Myocyte (in vitro differentiated cells): ENCODE data around the gene B4GALT3. TPM values are rescaled to one million over a fixed set of nuclear protein-coding genes. Genes with fewer than 3 reads are reported as not detected.

Experiments used
- DNase-seq: peaks from one replicate; pipeline ENCODE4 v3.0.0-alpha.2; 2012; ENCODE audit warnings: low read depth
- total RNA-seq: library from RNA; depleted of rRNA; stranded (reverse); fragments of >200 nt; gene quantifications from 2 replicates; pipeline ENCODE4 v1.2.3, GENCODE V29; 2014

B4GALT3 gene
- total RNA-seq, 1 donor from 2014 or later: 32.8 TPM

DNA sequence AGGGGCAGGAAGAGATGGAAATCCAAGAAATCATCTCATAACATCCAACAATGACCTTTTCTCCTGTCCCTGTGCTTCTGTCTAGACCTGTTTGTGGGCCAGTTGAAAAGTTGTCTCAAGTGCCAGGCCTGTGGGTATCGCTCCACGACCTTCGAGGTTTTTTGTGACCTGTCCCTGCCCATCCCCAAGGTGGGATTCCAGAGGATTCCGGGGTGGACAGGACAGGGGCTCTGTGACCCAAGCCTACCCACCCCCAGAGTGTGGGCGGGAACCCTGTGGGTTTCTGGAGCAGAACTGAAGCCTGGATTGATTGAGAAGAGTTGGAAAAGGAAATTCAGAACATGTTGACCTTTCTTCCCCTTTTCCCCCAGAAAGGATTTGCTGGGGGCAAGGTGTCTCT is 13.5 kb downstream of the B4GALT3 start:
- DNase-seq: no peak

DNA sequence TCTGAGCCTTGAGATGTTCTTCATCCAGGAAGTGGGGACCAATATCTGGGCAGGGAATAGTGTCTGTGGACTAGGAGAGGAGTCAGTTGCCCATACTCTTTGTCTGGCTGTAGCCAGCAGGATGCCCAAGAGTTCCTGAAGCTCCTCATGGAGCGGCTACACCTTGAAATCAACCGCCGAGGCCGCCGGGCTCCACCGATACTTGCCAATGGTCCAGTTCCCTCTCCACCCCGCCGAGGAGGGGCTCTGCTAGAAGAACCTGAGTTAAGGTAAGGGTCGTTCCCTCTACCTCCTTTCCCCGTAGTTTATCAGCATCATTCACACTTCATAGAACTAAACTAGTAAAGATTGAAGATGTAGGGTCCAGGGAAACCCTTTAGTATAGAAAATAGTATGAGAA is 14.5 kb downstream of the B4GALT3 start:
- no peak for DNase-seq

DNA sequence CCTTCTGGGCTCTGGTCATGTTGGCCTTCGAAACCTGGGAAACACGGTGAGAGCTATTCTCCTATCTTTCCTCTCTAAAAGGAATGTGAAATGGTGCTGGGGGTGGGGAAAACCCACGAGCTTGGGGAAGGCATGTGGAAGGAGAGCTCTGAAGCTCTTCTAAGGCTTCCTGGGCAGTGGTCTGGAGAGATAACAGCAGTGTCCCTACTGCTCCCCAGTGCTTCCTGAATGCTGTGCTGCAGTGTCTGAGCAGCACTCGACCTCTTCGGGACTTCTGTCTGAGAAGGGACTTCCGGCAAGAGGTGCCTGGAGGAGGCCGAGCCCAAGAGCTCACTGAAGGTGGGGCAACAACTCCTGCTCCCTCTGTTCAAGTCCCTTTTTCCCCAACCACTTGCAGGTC is 15.3 kb downstream of the B4GALT3 start:
- no peak for DNase-seq

DNA sequence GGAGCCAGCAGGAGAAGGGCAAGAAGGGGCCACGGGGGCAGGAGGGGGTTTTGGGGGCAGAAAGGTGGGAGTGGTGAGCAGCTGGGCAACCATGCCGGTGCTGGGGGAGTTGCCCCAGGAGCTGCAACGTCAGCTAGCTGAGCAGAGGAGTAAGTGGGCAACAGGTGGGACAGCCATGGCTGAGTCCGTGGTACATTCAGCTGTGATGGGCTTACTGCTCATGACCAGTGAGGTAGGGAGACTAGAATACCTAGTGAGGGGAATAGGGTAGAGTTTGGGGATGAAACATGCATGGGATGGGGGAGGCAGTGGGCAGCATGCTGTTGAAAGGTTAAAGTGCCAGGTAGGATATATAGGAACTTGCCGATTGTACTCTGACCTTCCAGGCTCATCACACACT is 15.7 kb downstream of the B4GALT3 start:
- DNase-seq: no peak

DNA sequence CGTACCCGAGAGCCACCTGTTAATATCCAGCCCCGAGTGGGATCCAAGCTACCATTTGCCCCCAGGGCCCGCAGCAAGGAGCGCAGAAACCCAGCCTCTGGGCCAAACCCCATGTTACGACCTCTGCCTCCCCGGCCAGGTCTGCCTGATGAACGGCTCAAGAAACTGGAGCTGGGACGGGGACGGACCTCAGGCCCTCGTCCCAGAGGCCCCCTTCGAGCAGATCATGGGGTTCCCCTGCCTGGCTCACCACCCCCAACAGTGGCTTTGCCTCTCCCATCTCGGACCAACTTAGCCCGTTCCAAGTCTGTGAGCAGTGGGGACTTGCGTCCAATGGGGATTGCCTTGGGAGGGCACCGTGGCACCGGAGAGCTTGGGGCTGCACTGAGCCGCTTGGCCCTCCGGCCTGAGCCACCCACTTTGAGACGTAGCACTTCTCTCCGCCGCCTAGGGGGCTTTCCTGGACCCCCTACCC is 16.6 kb downstream of the B4GALT3 start:
- DNase-seq: no peak

DNA sequence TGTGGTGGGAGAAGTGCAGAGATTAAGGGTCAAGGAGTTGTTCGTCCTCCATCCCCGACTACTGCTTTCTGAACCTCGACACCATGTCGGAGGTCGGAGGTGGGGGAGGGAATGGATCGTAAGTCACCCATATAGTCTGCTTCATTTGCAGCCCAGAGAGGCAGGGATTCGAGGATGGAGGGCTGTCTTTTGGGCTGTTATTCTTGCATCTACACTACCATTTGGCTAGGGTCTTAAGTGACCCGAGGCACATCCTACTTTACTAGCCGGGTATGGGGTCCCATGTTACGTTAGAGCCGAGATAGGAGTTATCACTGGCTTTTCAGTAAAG is 17.4 kb downstream of the B4GALT3 start:
- DNase-seq: no peak

DNA sequence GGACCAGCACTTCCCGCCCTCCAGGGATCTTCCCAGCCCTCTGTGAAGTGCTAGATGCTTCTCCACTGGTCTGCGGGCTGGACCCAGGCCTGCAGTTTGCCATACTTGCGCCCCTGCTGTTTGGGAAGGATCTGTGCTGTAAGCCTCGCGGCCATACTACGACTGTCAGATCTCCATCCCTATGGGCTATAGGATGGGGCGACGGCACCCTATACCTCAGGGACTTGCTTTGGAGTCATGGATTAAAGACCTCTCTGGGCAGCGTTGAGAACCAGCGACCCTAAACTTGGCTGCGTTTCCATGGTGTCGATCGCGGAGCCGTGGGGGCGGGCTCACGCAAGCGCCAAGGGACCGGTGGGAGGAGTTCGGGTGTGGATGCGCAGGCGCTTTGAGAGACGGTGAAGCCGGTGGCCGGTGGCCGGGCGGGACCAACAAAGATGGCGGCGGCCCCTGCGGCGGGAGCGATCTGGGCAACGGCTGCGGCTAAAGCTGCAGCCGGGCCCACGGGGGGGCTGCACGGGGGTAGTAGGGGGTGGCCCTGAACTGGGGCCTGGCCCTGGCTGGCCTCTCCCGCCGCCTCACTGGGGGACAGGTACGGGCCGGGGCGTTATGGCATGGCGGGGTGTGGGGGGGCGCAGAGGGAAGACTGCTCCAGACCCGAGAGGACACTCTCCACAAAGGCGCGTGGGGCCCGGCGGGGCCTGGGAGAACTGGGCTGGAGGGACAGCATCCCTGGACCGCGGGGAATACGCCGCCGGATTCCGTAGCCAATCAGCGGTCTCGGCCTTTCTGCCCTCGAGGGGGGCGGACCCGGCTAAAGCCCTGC is 18.0 kb downstream of the B4GALT3 start, which contains the start of gene USP21:
USP21 (plus strand) TSS at position 414 of the 826 bp plus-strand sequence. CDS start 1,141 bp downstream, outside the sequence.
- DNase-seq: peak; percentile 93

DNA sequence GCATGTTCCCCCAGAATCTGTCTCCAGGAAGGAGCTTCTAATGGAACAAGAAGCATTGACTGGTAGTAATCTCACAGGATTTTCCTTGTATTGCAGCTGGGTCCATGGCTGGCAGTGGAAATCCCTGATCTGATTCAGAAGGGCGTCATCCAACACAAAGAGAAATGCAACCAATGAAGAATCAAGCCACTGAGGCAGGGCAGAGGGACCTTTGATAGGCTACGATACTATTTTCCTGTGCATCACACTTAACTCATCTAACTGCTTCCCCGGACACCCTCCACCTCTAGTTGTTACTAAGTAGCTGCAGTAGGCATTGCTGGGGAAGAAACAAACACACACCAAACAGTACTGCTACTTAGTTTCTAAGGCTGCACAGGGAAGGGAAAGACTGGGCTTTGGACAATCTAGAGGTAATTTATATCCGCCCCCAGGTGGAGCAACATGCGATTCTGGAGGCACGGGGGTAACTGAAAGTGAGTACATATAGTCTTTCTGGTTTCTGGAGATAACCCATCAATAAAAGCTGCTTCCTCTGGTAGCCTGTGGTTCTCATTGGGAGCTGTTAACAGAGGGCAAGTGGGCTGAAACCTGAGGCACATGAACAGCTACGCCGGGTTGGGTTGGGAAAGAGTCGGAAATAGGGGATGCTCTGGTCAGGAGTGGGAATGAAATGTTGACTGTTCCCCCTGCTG is 18.8 kb downstream of the B4GALT3 start:
- no peak for DNase-seq

DNA sequence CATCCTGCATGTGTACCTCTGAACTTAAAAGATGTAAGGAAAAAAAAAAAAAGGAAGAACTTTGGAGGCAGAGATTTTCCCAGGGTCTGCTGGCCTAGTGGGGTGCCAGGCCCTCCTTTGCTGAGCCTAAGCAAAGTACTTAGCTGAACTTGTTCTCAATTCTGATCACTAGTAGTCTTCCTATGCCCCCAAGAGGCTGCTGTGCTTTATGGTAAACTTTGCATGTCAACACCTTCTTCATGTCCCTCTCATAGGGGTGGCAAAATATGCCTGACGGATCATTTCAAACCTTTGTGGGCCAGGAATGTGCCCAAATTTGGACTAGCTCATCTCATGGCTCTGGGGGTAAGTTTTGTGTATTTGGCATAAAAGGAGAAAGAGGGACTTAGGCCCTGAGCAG is 19.4 kb downstream of the B4GALT3 start:
- no peak for DNase-seq

DNA sequence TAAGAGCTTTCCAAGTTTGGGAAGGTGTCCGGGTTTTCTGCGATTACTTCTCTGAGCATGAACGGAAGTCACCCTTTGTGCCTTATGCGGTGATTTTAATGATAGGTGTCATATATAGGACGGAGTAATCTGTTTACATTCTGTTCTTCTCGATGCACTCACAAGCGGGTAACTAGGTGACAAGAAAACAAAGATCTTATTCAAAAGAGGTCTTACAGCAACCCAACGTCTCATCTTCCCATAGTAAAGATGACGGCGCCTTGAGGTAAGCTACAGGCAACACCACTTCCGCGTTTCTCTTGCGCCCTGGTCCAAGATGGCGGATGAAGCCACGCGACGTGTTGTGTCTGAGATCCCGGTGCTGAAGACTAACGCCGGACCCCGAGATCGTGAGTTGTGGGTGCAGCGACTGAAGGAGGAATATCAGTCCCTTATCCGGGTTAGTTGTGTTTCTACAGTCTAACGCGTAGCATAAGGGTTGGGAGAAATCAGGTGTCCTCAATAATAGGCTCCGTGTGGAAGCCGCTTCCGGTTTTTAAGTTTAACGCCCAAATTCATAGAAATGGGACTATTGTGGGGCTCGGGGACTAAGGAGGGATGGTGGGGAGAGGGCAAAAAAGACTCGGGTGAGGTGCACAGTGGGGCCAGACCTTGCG is 23.5 kb downstream of the B4GALT3 start, which contains the start of gene UFC1:
UFC1 (plus strand) TSS at position 297 of the 656 bp plus-strand sequence; CDS start at position 317, 20 bp downstream.
- DNase-seq: peak; percentile 91

DNA sequence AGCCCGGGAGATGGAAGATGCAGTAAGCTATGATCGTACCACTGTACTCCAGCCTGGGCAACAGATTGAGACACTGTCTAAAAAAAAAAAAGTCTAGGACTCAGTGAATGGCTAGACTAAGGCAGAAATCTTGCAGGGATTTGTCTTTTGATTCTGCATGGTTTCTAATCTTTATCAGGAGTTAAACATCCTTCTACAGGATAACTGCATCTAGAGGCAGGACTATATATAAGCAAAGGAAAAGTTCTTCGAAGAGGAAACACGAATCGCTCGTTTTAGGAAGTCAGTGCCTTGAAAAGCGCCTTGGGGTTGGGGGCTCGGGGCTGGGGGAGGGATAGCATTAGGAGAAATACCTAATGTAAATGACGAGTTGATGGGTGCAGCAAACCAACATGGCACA is 24.1 kb downstream of the B4GALT3 start:
- no peak for DNase-seq

DNA sequence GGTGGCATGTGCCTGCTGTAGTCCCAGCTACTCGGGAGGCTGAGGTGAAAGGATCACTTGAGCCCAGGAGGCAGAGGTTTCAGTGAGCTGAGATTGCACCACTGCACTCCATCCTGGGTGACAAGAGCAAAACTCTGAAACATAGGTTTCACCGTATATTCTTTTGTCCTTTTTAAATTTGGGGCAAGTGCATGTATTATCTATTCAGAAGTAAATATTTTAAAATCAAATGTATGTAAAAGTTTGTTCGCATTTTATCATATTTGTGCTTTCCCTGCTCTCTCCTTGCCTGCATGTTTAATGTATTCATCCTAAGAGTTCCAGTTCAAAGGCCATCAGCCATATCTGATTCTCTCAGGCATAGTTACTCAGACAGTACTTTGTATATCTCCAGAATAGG is 31.5 kb downstream of the B4GALT3 start:
- DNase-seq: no peak

DNA sequence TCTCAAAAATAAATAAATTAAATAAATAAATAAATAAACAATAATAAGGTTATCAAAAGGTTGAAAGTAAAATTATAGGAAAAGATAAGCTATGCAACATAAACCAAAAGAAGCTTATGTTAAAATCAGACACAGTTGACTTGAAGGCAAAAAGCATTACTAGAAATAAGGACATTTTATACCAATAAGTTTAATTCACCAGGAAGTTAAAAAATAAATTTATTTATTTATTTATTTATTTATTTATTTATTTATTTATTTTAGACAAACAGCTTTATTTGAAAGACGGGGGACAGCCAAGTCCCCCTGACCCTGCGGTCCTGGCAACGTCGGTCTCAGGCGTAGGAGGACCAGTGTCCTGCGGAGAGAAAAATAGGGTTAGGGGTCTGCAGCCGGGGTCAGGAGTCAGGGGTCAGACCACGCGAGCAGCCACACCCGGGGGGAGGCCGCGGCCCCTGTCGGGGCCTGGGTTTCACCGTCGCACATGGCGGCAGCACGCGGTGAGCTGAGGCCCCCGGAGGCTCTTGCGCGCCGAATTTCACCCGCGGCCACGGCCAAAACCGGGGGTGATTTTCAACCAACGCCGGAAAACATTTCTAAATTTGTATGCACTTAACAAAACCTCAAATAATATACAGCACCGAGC is 36.4 kb downstream of the B4GALT3 start:
- no peak for DNase-seq

DNA sequence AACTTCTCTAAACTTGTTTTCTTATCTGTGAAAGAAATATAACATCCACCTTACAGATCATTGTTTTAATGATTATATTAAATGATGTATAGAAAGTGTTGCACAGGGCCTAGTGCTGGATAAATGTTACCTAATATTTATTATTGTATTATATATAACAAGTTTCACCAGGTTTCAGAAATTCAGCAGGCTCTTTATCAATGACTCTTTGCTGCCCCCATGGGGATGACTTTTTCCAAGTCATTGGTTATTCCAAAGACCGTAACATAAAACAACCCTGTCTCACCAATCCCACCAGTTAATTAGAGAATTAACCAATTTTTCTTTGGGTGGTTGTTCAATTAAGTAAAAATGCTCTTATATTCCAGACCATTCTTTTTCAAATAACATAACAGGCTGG is 37.5 kb downstream of the B4GALT3 start:
- DNase-seq: peak; percentile 57

DNA sequence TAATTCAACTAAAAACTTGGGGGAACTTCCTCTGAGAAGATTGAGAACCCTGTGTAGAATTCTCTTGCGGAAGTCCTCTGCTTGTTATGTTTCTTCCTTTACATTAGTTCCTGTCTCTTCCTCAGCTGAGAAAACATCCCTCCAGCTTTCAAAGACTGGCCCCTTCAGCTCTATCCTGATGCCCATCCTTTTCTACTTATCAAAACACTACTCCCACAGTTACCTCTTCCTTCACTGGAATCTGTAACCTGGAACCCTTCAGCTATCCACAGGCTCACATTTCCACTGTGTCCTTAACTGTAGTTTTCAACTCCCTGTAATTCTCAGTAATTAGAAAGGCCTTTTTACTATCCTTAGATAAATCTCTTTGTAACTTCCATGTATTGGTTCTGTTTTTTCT is 38.9 kb downstream of the B4GALT3 start:
- no peak for DNase-seq

DNA sequence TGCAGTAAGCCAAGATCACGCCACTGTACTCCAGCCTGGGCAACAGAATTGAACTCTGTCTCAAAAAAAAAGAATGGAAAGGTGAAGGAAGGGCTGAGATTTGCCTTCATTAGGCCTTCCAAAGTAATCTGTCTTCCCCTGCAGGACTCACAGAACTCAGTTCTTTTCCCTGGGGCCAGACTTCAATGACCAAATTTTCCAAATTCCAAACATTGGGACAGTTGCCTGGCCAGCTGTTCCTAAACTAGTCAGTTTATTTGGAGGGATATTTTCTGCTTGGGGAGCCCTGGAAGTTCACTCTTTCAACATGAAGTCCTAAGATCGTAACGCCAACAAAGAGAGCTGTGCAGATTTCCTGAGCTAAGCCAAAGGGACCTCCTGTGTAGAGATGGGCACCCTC is 39.4 kb downstream of the B4GALT3 start:
- DNase-seq: peak; percentile 35

DNA sequence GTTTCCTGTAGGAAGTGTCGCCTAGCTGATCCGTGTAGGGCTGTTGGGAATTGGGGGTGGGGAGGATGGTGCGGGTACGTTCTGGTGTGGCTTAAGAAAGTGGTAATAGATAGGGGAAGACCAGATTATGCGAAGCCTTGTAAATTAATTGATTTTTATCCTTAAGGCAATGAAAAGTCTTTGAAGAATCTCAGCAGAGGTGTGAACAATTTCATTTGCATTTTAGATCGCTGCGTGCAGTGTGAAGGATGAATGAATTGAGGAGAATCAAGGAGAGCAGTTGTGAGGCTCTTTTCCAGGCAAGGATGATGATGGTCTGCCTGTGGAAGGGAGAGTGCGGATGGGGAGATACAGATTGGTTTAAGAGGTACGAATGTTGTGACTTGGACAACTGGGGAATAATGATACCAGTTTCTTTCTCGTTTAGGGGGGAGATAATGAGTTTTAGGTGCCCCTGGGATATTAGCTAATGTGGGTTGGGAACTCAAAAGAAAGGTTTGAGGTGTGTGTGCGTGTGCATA is 44.0 kb downstream of the B4GALT3 start:
- no peak for DNase-seq

DNA sequence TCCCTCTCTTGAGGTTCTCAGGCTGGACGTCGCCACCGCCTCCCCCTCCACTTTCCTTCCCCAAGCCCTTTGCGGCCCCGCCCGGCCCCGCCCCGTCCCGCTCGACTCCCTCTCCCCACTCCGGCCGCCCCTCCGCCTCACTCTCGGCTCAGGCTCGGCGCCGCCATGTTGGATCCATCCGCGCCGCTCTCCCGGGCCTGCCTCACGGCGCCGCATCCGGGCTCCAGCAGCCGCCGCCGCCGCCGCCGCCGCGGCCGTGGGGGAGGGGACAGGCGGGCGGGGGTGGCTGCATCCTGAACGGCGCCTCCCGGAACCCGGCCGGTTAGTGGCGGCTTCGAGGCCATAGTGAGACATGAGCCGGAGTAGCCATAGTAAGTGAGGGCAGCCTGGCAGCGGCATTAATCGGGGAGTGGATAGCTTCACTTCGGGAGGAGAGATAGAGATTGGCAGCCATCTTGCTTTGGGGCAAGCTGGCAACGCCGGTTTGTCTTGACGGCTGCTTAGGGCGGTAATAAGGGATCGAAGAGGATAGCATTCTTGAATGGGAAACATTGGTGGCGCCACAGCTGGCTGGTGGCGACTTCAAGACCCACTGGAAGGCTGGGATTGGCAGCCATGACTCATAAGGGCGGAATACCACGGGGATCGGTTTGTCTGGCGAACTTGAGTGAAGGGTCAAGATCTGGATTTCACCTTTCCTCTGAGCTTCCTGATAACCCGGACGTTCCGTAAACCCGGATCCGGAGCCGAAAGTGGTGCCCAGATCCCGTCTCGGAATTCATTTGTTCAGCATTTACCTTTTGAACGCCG is 44.7 kb downstream of the B4GALT3 start, which contains the start of gene DEDD:
DEDD (minus strand) TSS at position 258 of the 810 bp plus-strand sequence. CDS start 8,205 bp downstream, outside the sequence.
- peak; percentile 97 for DNase-seq

DNA sequence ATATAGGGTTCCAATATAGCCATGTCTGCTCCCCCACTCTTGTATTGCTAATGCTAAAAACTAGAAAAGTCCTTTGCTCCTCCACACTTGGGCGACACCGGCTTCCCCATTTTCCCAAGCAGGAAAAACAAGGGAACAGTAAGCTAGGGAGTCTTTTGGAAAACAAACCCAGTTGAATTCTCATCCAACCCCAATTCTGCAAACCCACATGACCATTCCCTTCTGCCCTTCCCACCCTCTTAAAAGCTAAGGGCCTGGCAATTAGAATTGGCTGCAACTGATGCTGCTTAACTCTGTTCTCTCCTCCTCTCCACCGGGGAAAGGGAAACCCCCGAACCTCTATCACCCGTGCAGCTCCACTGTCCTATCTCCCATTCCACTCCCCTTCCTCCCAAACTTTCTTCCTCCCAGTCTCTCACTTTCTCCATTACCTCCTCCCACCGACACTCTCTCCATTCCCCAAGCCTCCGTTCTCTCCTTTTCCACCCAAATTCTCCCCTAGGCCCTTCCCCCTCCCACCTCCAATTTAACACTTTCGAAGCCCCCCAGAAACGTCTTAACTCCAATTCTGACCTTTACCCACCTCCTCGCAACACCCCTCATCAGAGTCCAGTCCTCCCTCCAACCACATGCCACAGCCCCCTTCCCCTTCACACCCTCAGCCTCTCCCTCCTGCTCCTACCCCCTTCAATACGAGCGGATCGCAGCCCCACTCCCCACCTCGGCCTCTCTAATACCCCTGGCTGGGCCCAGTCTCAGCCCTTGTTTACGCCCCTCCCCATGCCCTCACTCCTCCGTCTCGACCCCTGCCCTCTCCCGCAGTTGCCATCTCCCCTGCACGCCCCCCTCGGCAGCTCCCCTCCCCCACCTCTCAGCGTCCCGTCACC is 45.5 kb downstream of the B4GALT3 start:
- DNase-seq: peak; percentile 53
